Smooth muscle cell (in vitro differentiated cells): Measurements from ENCODE around the gene EPHA8. TPM values are rescaled to one million over a fixed set of nuclear protein-coding genes. Genes with fewer than 3 reads are reported as not detected.

Experiments
- DNase-seq: peaks from one replicate; lab custom pipeline; 2025; ENCODE audit not compliant: unreplicated experiment; lab: John Stamatoyannopoulos, UW
- H2AFZ ChIP-seq: fragments of 200-600 bp; sonication (generic); 2 replicates; pipeline ENCODE4 v1.6.0; 2016; ENCODE audit warnings: antibody characterized with exemption, low read depth, mild to moderate bottlenecking
- H3F3A ChIP-seq: fragments of 200-600 bp; sonication (generic); 2 replicates; pipeline ENCODE4 v1.6.0; 2017; ENCODE audit warnings: antibody characterized with exemption, low read depth
- H3K27ac ChIP-seq: fragments of 200-600 bp; sonication (generic); 2 replicates; pipeline ENCODE4 v1.5.1; 2016; ENCODE audit warnings: low read depth, mild to moderate bottlenecking
- H3K27me3 ChIP-seq: fragments of 200-600 bp; sonication (generic); 2 replicates; pipeline ENCODE4 v1.6.1; 2016; ENCODE audit warnings: low read depth, mild to moderate bottlenecking
- H3K36me3 ChIP-seq: fragments of 200-600 bp; sonication (generic); 2 replicates; pipeline ENCODE4 v1.5.1; 2016; ENCODE audit warnings: low read depth
- H3K4me1 ChIP-seq: fragments of 200-600 bp; sonication (generic); 2 replicates; pipeline ENCODE4 v1.5.1; 2016; ENCODE audit warnings: low read depth
- H3K4me2 ChIP-seq: fragments of 200-600 bp; sonication (generic); 2 replicates; pipeline ENCODE4 v1.6.0; 2016; ENCODE audit warnings: mild to moderate bottlenecking
- H3K4me3 ChIP-seq: fragments of 200-600 bp; sonication (generic); 2 replicates; pipeline ENCODE4 v1.5.1; 2016; ENCODE audit warnings: mild to moderate bottlenecking
- H3K79me2 ChIP-seq: fragments of 200-600 bp; sonication (generic); 2 replicates; pipeline ENCODE4 v1.6.0; 2016; ENCODE audit warnings: low read depth, mild to moderate bottlenecking
- H3K9ac ChIP-seq: fragments of 200-600 bp; sonication (generic); 2 replicates; pipeline ENCODE4 v1.6.0; 2016; ENCODE audit warnings: low read depth
- H3K9me3 ChIP-seq: fragments of 200-600 bp; sonication (generic); replicated peaks from 2 replicates; pipeline ENCODE4 v1.5.1; 2016; ENCODE audit warnings: low read depth
- H4K20me1 ChIP-seq: fragments of 200-600 bp; sonication (generic); 2 replicates; pipeline ENCODE4 v1.6.0; 2016; ENCODE audit warnings: low read depth
- CTCF ChIP-seq: fragments of 200-600 bp; sonication (generic); IDR thresholded peaks from 2 replicates; pipeline ENCODE4 v1.5.1; 2017; ENCODE audit warnings: borderline replicate concordance, mild to moderate bottlenecking, antibody characterized with exemption; ENCODE audit not compliant: insufficient read depth, poor library complexity, severe bottlenecking
- WGBS: methylation state at CpG from one replicate; pipeline ENCODE4 v1.1.7; 2016; ENCODE audit warnings: low lambda C conversion rate; 5-methylcytosine and 5-hydroxymethylcytosine counted together
- polyA plus RNA-seq: library from polyadenylated mRNA; unstranded; fragments of >200 nt; fragmentation: Nextera tagmentation; extraction: Ambion mirVana; gene quantifications from 2 replicates; pipeline ENCODE4 v1.2.1, GENCODE V29; 2016
- total RNA-seq: library from RNA; depleted of rRNA; stranded (reverse); fragments of >200 nt; gene quantifications from 2 replicates; pipeline ENCODE4 v1.2.3, GENCODE V29; 2014

The EPHA8 gene
- total and polyA plus RNA-seq, 2 experiments from 2014 or later, result not detected

GRCh38 chr1:22637907-22638445 is 74.7 kb downstream of the EPHA8 start:
- Histone ChIP-seq H2AFZ (no peak overlapping the region), H3F3A (no peaks in the 10 kb centered on the region), H3K4me2 (no peak overlapping the region), H3K27me3 (peaks cover 19% of the 10 kb centered on the region), H4K20me1 (no peaks in the 10 kb centered on the region), H3K79me2 (no peaks in the 10 kb centered on the region), H3K27ac (no peak overlapping the region), H3K4me1 (no peaks in the 10 kb centered on the region), H3K9ac (no peak overlapping the region), H3K4me3 (no peak overlapping the region), H3K36me3 (no peaks in the 10 kb centered on the region), H3K9me3 (no peaks in the 10 kb centered on the region)
- TF ChIP-seq CTCF, result no peak
- 87% methylated on average over 3 of the region's 3 CpGs for WGBS
- DNase-seq, result no peak

- TF ChIP-seq CTCF, result no peak
- H4K20me1 ChIP-seq, result no peaks in the 10 kb centered on the region
- H3F3A ChIP-seq, result no peaks in the 10 kb centered on the region
- no peak overlapping the region for H2AFZ ChIP-seq
- H3K9ac ChIP-seq, result no peak overlapping the region
- no peaks in the 10 kb centered on the region for H3K79me2 ChIP-seq
- no peak overlapping the region for H3K4me2 ChIP-seq
- no peak overlapping the region for H3K27ac ChIP-seq
- H3K27me3 ChIP-seq, result peaks cover 13% of the 10 kb centered on the region
- 90% methylated on average over 23 of the region's 23 CpGs for WGBS
- H3K36me3 ChIP-seq, result no peaks in the 10 kb centered on the region
- no peak overlapping the region for H3K4me3 ChIP-seq
- no peaks in the 10 kb centered on the region for H3K9me3 ChIP-seq
- H3K4me1 ChIP-seq, result no peaks in the 10 kb centered on the region
- no peak for DNase-seq
These were observed 75.4 kb downstream of the EPHA8 start for GRCh38 chr1:22638476-22639234.

GRCh38 chr1:22639286-22639685 is 76.0 kb downstream of the EPHA8 start:
- Histone ChIP-seq H3K36me3 (no peaks in the 10 kb centered on the region), H2AFZ (no peak overlapping the region), H3K4me2 (no peak overlapping the region), H3K27me3 (peaks cover 7% of the 10 kb centered on the region), H3K9ac (no peak overlapping the region), H3K4me3 (no peak overlapping the region), H3K27ac (no peak overlapping the region), H3K4me1 (no peaks in the 10 kb centered on the region), H3K9me3 (no peaks in the 10 kb centered on the region), H3F3A (no peaks in the 10 kb centered on the region), H4K20me1 (no peaks in the 10 kb centered on the region), H3K79me2 (no peaks in the 10 kb centered on the region)
- no peak for TF ChIP-seq CTCF
- 31% methylated on average over 8 of the region's 8 CpGs for WGBS
- no peak for DNase-seq

DNA sequence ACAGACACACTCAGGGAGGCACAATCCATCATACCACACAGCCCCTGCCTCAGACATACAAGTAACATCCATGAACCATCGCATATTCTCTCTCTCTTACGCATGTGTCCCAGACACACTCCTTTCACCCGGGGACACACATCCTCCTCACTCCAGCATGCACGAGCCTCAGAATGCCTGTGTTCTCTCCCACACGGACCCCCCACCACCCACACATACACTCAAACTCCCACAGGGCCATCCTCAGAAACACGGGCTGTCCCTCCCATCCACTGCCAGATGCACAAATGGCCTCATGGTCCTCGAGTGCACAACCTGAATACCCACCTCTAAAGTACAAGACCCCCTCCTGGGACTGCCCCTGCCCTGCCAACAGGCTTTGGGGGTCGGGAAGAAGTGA is 78.0 kb downstream of the EPHA8 start:
- WGBS, result 79% methylated on average over 8 of the region's 8 CpGs
- no peak overlapping the region for H3K27ac ChIP-seq
- H3K79me2 ChIP-seq, result no peaks in the 10 kb centered on the region
- peaks cover 7% of the 10 kb centered on the region for H3K27me3 ChIP-seq
- DNase-seq, result no peak
- no peak overlapping the region for H3K9ac ChIP-seq
- no peak overlapping the region for H2AFZ ChIP-seq
- H3K4me1 ChIP-seq, result no peaks in the 10 kb centered on the region
- H3K4me2 ChIP-seq, result no peak overlapping the region
- no peaks in the 10 kb centered on the region for H3K9me3 ChIP-seq
- no peak overlapping the region for H3K4me3 ChIP-seq
- no peaks in the 10 kb centered on the region for H3K36me3 ChIP-seq
- H4K20me1 ChIP-seq, result no peaks in the 10 kb centered on the region
- no peak for TF ChIP-seq CTCF
- no peaks in the 10 kb centered on the region for H3F3A ChIP-seq
